SK-N-SH (cell line): ENCODE data around the gene RBM34. TPM values are rescaled to one million over a fixed set of nuclear protein-coding genes. Genes with fewer than 3 reads are reported as not detected.

Experiments used
- CTCF ChIA-PET: fragments of 300-600, 350-600 bp; formaldehyde crosslinking; extraction: SDS; loops from one replicate; lab custom pipeline; 2021; lab: Yijun Ruan, JAX
- POLR2A ChIA-PET: fragments of 350-600 bp; sonication (Branson Sonifier 250); formaldehyde crosslinking; extraction: SDS; loops from one replicate; lab custom pipeline; 2020; ENCODE audit warnings: antibody characterized with exemption, inconsistent platforms; lab: Yijun Ruan, JAX
- DNase-seq: peaks from one replicate; pipeline ENCODE4 v3.0.0; 2012
- H2AFZ ChIP-seq: fragments of 200-600 bp; sonication (generic); 2 replicates; pipeline ENCODE4 v1.8.1; 2016; ENCODE audit warnings: antibody characterized with exemption, mild to moderate bottlenecking, low read depth
- H3F3A ChIP-seq: fragments of 200-600 bp; sonication (generic); replicated peaks from 2 replicates; pipeline ENCODE3; 2016; ENCODE audit warnings: antibody characterized with exemption, mild to moderate bottlenecking; ENCODE audit not compliant: insufficient read depth
- H3K27ac ChIP-seq, 2 experiments: fragments of 200-500 bp in 1 of 2; fragments of 200-600 bp in 1 of 2; sonication (Bioruptor generic) in 1 of 2; sonication (generic), shearing (Covaris generic) in 1 of 2; 2 replicates each; pipeline versions ENCODE4 v1.5.1 to v1.6.1; 2014 to 2016; ENCODE audit warnings: low read depth in 2 of 2, inconsistent platforms in 1 of 2, low read length in 1 of 2, mild to moderate bottlenecking in 1 of 2, mixed read lengths in 1 of 2
- H3K27me3 ChIP-seq: fragments of 200-600 bp; sonication (generic), shearing (Covaris generic); 2 replicates; pipeline ENCODE4 v1.6.1; 2016; ENCODE audit warnings: mixed run types; ENCODE audit not compliant: insufficient read depth
- H3K36me3 ChIP-seq, 2 experiments: fragments of 200-500 bp in 1 of 2; fragments of 200-600 bp in 1 of 2; sonication (Bioruptor generic) in 1 of 2; sonication (generic) in 1 of 2; replicated peaks in 1 of 2; 2 replicates each; pipeline versions ENCODE3 to v1.5.1; 2014 to 2016; ENCODE audit warnings: low read length in 1 of 2, mild to moderate bottlenecking in 1 of 2; ENCODE audit not compliant: insufficient read depth in 2 of 2, control insufficient read depth in 1 of 2
- H3K4me1 ChIP-seq, 2 experiments: fragments of 200-500 bp in 1 of 2; fragments of 200-600 bp in 1 of 2; sonication (Bioruptor generic) in 1 of 2; sonication (generic), shearing (Covaris generic) in 1 of 2; 2 replicates each; pipeline versions ENCODE4 v1.5.1 to v1.6.1; 2014 to 2016; ENCODE audit warnings: low read depth in 1 of 2, low read length in 1 of 2, mixed run types in 1 of 2; ENCODE audit not compliant: insufficient read depth in 2 of 2, control insufficient read depth in 1 of 2
- H3K4me2 ChIP-seq: fragments of 200-600 bp; sonication (generic), shearing (Covaris generic); 2 replicates; pipeline ENCODE4 v1.6.1; 2017; ENCODE audit warnings: mixed run types
- H3K4me3 ChIP-seq, 2 experiments: fragments of 200-500 bp in 1 of 2; fragments of 200-600 bp in 1 of 2; sonication (Bioruptor generic) in 1 of 2; sonication (generic), shearing (Covaris generic) in 1 of 2; 2 replicates each; pipeline versions ENCODE4 v1.5.1 to v1.8.1; 2014 to 2016; ENCODE audit warnings: low read depth in 2 of 2, inconsistent platforms in 1 of 2, low read length in 1 of 2, mild to moderate bottlenecking in 1 of 2, mixed read lengths in 1 of 2, moderate library complexity in 1 of 2
- H3K79me2 ChIP-seq: fragments of 200-600 bp; sonication (generic); 2 replicates; pipeline ENCODE4 v1.8.1; 2017; ENCODE audit warnings: mild to moderate bottlenecking; ENCODE audit not compliant: insufficient read depth
- H3K9ac ChIP-seq: fragments of 200-600 bp; sonication (generic); 2 replicates; pipeline ENCODE4 v1.6.1; 2017; ENCODE audit warnings: mixed run types
- H3K9me2 ChIP-seq: fragments of 200-600 bp; sonication (generic); 2 replicates; pipeline ENCODE4 v1.6.1; 2017; ENCODE audit warnings: mixed run types
- H3K9me3 ChIP-seq: fragments of 200-600 bp; sonication (generic); 2 replicates; pipeline ENCODE4 v1.6.1; 2017; ENCODE audit warnings: mixed run types, mild to moderate bottlenecking, moderate library complexity
- H4K20me1 ChIP-seq: fragments of 200-600 bp; sonication (generic); 2 replicates; pipeline ENCODE4 v1.6.1; 2017; ENCODE audit warnings: mild to moderate bottlenecking, mixed run types; ENCODE audit not compliant: insufficient read depth
- CHD2 ChIP-seq: fragments of 150-350 bp; IDR thresholded peaks from 2 replicates; pipeline ENCODE4 v1.6.1; 2018; ENCODE audit warnings: low read length; ENCODE audit not compliant: partially characterized antibody
- CTCF ChIP-seq: fragments of 200-600 bp; sonication (generic); IDR thresholded peaks from 2 replicates; pipeline ENCODE4 v1.6.1; 2017; ENCODE audit warnings: antibody characterized with exemption, mild to moderate bottlenecking, moderate library complexity
- ELF1 ChIP-seq: IDR thresholded peaks from 2 replicates; pipeline ENCODE4 v1.4.0; 2012
- FOXM1 ChIP-seq: IDR thresholded peaks from 2 replicates; pipeline ENCODE4 v1.4.0; 2012; ENCODE audit warnings: low read depth, mild to moderate bottlenecking
- JUND ChIP-seq: IDR thresholded peaks from 2 replicates; pipeline ENCODE4 v1.4.0; 2012
- MEF2A ChIP-seq: IDR thresholded peaks from 2 replicates; pipeline ENCODE4 v1.4.0; 2012; ENCODE audit warnings: low read depth, borderline replicate concordance
- MXI1 ChIP-seq: IDR thresholded peaks from 2 replicates; pipeline ENCODE4 v1.6.1; 2012; ENCODE audit warnings: mild to moderate bottlenecking, low read depth, low read length, improper control_type of control experiment
- NFIC ChIP-seq: IDR thresholded peaks from 2 replicates; pipeline ENCODE4 v1.4.0; 2012; ENCODE audit warnings: borderline replicate concordance
- POLR2AphosphoS5 ChIP-seq: IDR thresholded peaks from 2 replicates; pipeline ENCODE4 v1.6.1; 2012; ENCODE audit warnings: low read depth, low read length
- RCOR1 ChIP-seq: fragments of 150-350 bp; IDR thresholded peaks from 2 replicates; pipeline ENCODE4 v1.6.1; 2017; ENCODE audit warnings: antibody characterized with exemption, low read length
- RFX5 ChIP-seq: IDR thresholded peaks from 2 replicates; pipeline ENCODE4 v1.6.1; 2012; ENCODE audit warnings: mild to moderate bottlenecking, improper control_type of control experiment, low read length
- SMC3 ChIP-seq: IDR thresholded peaks from 2 replicates; pipeline ENCODE4 v1.6.1; 2012; ENCODE audit warnings: low read depth, low read length, improper control_type of control experiment
- TCF12 ChIP-seq: IDR thresholded peaks from 2 replicates; pipeline ENCODE4 v1.4.0; 2012
- YY1 ChIP-seq: IDR thresholded peaks from 2 replicates; pipeline ENCODE4 v1.4.0; 2012; ENCODE audit warnings: low read depth, mild to moderate bottlenecking
- WGBS: methylation state at CpG from one replicate; pipeline ENCODE4 v1.1.6; 2017; ENCODE audit warnings: low lambda C conversion rate; 5-methylcytosine and 5-hydroxymethylcytosine counted together
- polyA plus RNA-seq, 3 experiments: library from polyadenylated mRNA; depleted of rRNA; stranded (reverse); fragments of >200 nt; gene quantifications; 2 replicates each; pipeline ENCODE4 v1.2.3, GENCODE V29; 2012
- TF ChIP-seq, protein P1 (sequence below): IDR thresholded peaks from 2 replicates; pipeline ENCODE4; 2012
- TF ChIP-seq, protein P2 (sequence below): fragments of 150-350 bp; IDR thresholded peaks from 2 replicates; pipeline ENCODE4 v1.6.1; 2016; ENCODE audit warnings: mild to moderate bottlenecking, low read depth, low read length
- TF ChIP-seq, protein P3 (sequence below): IDR thresholded peaks from 2 replicates; pipeline ENCODE4 v1.4.0; 2012; ENCODE audit warnings: low read depth, borderline replicate concordance
- TF ChIP-seq, protein P4 (sequence below): IDR thresholded peaks from 2 replicates; pipeline ENCODE4 v1.6.1; 2012; ENCODE audit warnings: mild to moderate bottlenecking, low read depth, low read length, moderate library complexity

RBM34 gene
- polyA plus RNA-seq, 1 of the 3 experiments (the other 2 are of a cell fraction): 39.9 TPM

- Histone ChIP-seq H3K9me2 (no peaks in the 10 kb centered on the region), H3K36me3 (peaks cover 16 to 23% of the 10 kb centered on the region in 2 experiments), H4K20me1 (peaks cover 27% of the 10 kb centered on the region), H3K4me2 (no peak overlapping the region), H3F3A (peaks cover 34% of the 10 kb centered on the region), H2AFZ (peak overlapping the region; percentile 95; the same call in 1 of the 2 replicates), H3K27ac (no peak overlapping the region; a peak in 1 of 4 replicates), H3K9ac (no peak overlapping the region), H3K4me1 (peaks cover 0 to 5% of the 10 kb centered on the region in 2 experiments; a peak in 2 of 4 replicates), H3K9me3 (no peaks in the 10 kb centered on the region), H3K79me2 (peaks cover 36% of the 10 kb centered on the region), H3K27me3 (no peaks in the 10 kb centered on the region), H3K4me3 (no peak overlapping the region)
- DNase-seq: no peak
- WGBS: 94% methylated on average over 4 of the region's 4 CpGs
- TF ChIP-seq, protein P1, sequence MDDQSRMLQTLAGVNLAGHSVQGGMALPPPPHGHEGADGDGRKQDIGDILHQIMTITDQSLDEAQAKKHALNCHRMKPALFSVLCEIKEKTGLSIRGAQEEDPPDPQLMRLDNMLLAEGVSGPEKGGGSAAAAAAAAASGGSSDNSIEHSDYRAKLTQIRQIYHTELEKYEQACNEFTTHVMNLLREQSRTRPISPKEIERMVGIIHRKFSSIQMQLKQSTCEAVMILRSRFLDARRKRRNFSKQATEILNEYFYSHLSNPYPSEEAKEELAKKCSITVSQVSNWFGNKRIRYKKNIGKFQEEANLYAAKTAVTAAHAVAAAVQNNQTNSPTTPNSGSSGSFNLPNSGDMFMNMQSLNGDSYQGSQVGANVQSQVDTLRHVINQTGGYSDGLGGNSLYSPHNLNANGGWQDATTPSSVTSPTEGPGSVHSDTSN: no peak
- TF ChIP-seq, protein P2, sequence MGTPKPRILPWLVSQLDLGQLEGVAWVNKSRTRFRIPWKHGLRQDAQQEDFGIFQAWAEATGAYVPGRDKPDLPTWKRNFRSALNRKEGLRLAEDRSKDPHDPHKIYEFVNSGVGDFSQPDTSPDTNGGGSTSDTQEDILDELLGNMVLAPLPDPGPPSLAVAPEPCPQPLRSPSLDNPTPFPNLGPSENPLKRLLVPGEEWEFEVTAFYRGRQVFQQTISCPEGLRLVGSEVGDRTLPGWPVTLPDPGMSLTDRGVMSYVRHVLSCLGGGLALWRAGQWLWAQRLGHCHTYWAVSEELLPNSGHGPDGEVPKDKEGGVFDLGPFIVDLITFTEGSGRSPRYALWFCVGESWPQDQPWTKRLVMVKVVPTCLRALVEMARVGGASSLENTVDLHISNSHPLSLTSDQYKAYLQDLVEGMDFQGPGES: no peak
- TF ChIP-seq TCF12 (no peak), RFX5 (no peak), SMC3 (no peak), RCOR1 (no peak), MXI1 (no peak), JUND (no peak), NFIC (no peak), CHD2 (no peak), POLR2AphosphoS5 (no peak), CTCF (no peak), FOXM1 (no peak), MEF2A (no peak), ELF1 (no peak), YY1 (no peak)
- TF ChIP-seq, protein P3, sequence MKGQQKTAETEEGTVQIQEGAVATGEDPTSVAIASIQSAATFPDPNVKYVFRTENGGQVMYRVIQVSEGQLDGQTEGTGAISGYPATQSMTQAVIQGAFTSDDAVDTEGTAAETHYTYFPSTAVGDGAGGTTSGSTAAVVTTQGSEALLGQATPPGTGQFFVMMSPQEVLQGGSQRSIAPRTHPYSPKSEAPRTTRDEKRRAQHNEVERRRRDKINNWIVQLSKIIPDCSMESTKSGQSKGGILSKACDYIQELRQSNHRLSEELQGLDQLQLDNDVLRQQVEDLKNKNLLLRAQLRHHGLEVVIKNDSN: no peak
- TF ChIP-seq, protein P4, sequence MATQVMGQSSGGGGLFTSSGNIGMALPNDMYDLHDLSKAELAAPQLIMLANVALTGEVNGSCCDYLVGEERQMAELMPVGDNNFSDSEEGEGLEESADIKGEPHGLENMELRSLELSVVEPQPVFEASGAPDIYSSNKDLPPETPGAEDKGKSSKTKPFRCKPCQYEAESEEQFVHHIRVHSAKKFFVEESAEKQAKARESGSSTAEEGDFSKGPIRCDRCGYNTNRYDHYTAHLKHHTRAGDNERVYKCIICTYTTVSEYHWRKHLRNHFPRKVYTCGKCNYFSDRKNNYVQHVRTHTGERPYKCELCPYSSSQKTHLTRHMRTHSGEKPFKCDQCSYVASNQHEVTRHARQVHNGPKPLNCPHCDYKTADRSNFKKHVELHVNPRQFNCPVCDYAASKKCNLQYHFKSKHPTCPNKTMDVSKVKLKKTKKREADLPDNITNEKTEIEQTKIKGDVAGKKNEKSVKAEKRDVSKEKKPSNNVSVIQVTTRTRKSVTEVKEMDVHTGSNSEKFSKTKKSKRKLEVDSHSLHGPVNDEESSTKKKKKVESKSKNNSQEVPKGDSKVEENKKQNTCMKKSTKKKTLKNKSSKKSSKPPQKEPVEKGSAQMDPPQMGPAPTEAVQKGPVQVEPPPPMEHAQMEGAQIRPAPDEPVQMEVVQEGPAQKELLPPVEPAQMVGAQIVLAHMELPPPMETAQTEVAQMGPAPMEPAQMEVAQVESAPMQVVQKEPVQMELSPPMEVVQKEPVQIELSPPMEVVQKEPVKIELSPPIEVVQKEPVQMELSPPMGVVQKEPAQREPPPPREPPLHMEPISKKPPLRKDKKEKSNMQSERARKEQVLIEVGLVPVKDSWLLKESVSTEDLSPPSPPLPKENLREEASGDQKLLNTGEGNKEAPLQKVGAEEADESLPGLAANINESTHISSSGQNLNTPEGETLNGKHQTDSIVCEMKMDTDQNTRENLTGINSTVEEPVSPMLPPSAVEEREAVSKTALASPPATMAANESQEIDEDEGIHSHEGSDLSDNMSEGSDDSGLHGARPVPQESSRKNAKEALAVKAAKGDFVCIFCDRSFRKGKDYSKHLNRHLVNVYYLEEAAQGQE: no peak
- POLR2A ChIA-PET: interaction anchor here (1.4 kb wide), 1 partner anchor 25 kb away, joined by 4 read pairs; no protein-coding TSS in a partner anchor
- CTCF ChIA-PET: interaction anchor here (1.4 kb wide), 1 partner anchor 25 kb away, joined by 4 read pairs; no protein-coding TSS in a partner anchor
Measured at GRCh38 chr1:235129774-235130570, 31.1 kb downstream of the RBM34 start.
